A549 (cell line): ENCODE results near the gene TCP11L1. TPM values are rescaled to one million over a fixed set of nuclear protein-coding genes. Genes with fewer than 3 reads are reported as not detected.

Source experiments
- ATAC-seq, 2 experiments: fragments of 200-7000 bp in 1 of 2; fragments of >200 bp in 1 of 2; cut with Nextera tagmentation in 1 of 2; cut with Tn5 transposase in 1 of 2; 3 replicates each; pipeline versions ENCODE4 v1.8.0 to v1.9.1; 2018 to 2020; ENCODE audit warnings: mild to moderate bottlenecking in 1 of 2, moderate library complexity in 1 of 2
- CTCF ChIA-PET: fragments of 300-600 bp; sonication (Branson Sonifier 250); formaldehyde crosslinking; extraction: SDS; loops from one replicate; lab custom pipeline; 2021; ENCODE audit warnings: antibody characterized with exemption, inconsistent platforms; lab: Yijun Ruan, JAX
- POLR2A ChIA-PET: fragments of 350-600 bp; formaldehyde crosslinking; extraction: SDS; loops from one replicate; lab custom pipeline; 2021; ENCODE audit warnings: antibody characterized with exemption, inconsistent platforms; lab: Yijun Ruan, JAX
- DNase-seq, 2 experiments: peaks; one replicate each; pipeline versions ENCODE4 v3.0.0 to v3.0.0-alpha.2; 2011 to 2016; ENCODE audit warnings: low read depth in 1 of 2, low spot score in 1 of 2
- FAIRE-seq: peaks from 2 replicates; lab custom pipeline; 2011; peaks lifted over from hg19 to GRCh38; lab: Jason Lieb, UNC
- H3K27ac ChIP-seq, 2 experiments: fragments of >200 bp; sonication (Bioruptor Twin); formaldehyde crosslinking; 3 replicates each; pipeline ENCODE4 v1.5.1; 2016 to 2017
- H3K4me1 ChIP-seq: fragments of >200 bp; sonication (Bioruptor Twin); formaldehyde crosslinking; 3 replicates; pipeline ENCODE4 v1.6.1; 2016
- H3K4me2 ChIP-seq: fragments of >200 bp; sonication (Bioruptor Twin); formaldehyde crosslinking; 3 replicates; pipeline ENCODE4 v1.6.1; 2016
- H3K4me3 ChIP-seq: fragments of >200 bp; sonication (Bioruptor Twin); formaldehyde crosslinking; 3 replicates; pipeline ENCODE4 v1.5.1; 2016
- H3K9me3 ChIP-seq: fragments of >200 bp; sonication (Bioruptor Twin); formaldehyde crosslinking; 3 replicates; pipeline ENCODE4 v1.6.1; 2016
- BCL3 ChIP-seq: fragments of >200 bp; sonication (Bioruptor Twin); formaldehyde crosslinking; IDR thresholded peaks from 3 replicates; pipeline ENCODE4 v1.6.1; 2016
- CBX2 ChIP-seq: fragments of 200-600 bp; sonication (generic); IDR thresholded peaks from 2 replicates; pipeline ENCODE4 v1.6.1; 2016; ENCODE audit warnings: low read depth, mild to moderate bottlenecking, borderline replicate concordance
- CBX8 ChIP-seq: fragments of 200-600 bp; sonication (generic); IDR thresholded peaks from 2 replicates; pipeline ENCODE4 v1.6.1; 2016
- CEBPB ChIP-seq, 2 experiments: fragments of >200 bp in 1 of 2; sonication (Bioruptor Twin) in 1 of 2; formaldehyde crosslinking in 1 of 2; IDR thresholded peaks; 2 replicates each; pipeline ENCODE4 v1.6.1; 2012 to 2016
- CHD4 ChIP-seq: fragments of 200-600 bp; sonication (generic); IDR thresholded peaks from 2 replicates; pipeline ENCODE4 v1.6.1; 2016; ENCODE audit warnings: antibody characterized with exemption, mild to moderate bottlenecking, borderline replicate concordance
- E2F6 ChIP-seq: IDR thresholded peaks from 2 replicates; pipeline ENCODE4 v1.6.1; 2012; ENCODE audit warnings: low read depth, borderline replicate concordance
- EHF ChIP-seq: fragments of 250-450 bp; sonication (Bioruptor Pico); IDR thresholded peaks from 2 replicates; pipeline ENCODE4 v1.5.0; 2020; ENCODE audit warnings: mild to moderate bottlenecking
- FOSB ChIP-seq: fragments of 250-450 bp; sonication (Bioruptor Pico); IDR thresholded peaks from 2 replicates; pipeline ENCODE4 v1.5.0; 2020; ENCODE audit warnings: mild to moderate bottlenecking, moderate library complexity
- GATA3 ChIP-seq: IDR thresholded peaks from 2 replicates; pipeline ENCODE4 v1.6.1; 2012; ENCODE audit warnings: borderline replicate concordance
- HES2 ChIP-seq: fragments of >200 bp; sonication (Bioruptor Twin); formaldehyde crosslinking; IDR thresholded peaks from 2 replicates; pipeline ENCODE4 v1.6.1; 2016
- HOXA7 ChIP-seq: fragments of 250-450 bp; sonication (Bioruptor Pico); IDR thresholded peaks from 2 replicates; pipeline ENCODE4 v1.5.0; 2020; ENCODE audit warnings: mild to moderate bottlenecking, moderate library complexity
- JUNB ChIP-seq: fragments of >200 bp; sonication (Bioruptor Twin); formaldehyde crosslinking; IDR thresholded peaks from 2 replicates; pipeline ENCODE4 v1.6.1; 2016
- KDM1A ChIP-seq: fragments of 200-600 bp; sonication (generic); IDR thresholded peaks from 2 replicates; pipeline ENCODE4 v1.6.1; 2016; ENCODE audit warnings: low read depth, mild to moderate bottlenecking
- MAX ChIP-seq: IDR thresholded peaks from 2 replicates; pipeline ENCODE4 v1.6.1; 2012
- MAZ ChIP-seq: fragments of 150-350 bp; IDR thresholded peaks from 2 replicates; pipeline ENCODE4 v1.6.1; 2014; ENCODE audit warnings: antibody characterized with exemption, low read depth, low read length, borderline replicate concordance
- NR3C1 ChIP-seq: fragments of >200 bp; sonication (Bioruptor Twin); formaldehyde crosslinking; IDR thresholded peaks from 3 replicates; pipeline ENCODE4 v1.6.1; 2017
- RAD21 ChIP-seq, 2 experiments: fragments of >200 bp in 1 of 2; sonication (Bioruptor Twin) in 1 of 2; formaldehyde crosslinking in 1 of 2; IDR thresholded peaks in 1 of 2; conservative IDR thresholded peaks in 1 of 2; 2 replicates in 1 of 2; 3 replicates in 1 of 2; pipeline ENCODE4 v1.6.1; 2012 to 2018; ENCODE audit warnings: inconsistent platforms in 1 of 2
- RARB ChIP-seq: fragments of 250-450 bp; sonication (Bioruptor Pico); IDR thresholded peaks from 2 replicates; pipeline ENCODE4 v1.8.0; 2021; ENCODE audit warnings: mild to moderate bottlenecking, moderate library complexity
- REST ChIP-seq: fragments of 200-600 bp; sonication (generic); IDR thresholded peaks from 2 replicates; pipeline ENCODE4 v1.6.1; 2016; ENCODE audit warnings: antibody characterized with exemption, mild to moderate bottlenecking, moderate library complexity
- RNF2 ChIP-seq: fragments of 200-600 bp; sonication (generic); IDR thresholded peaks from 2 replicates; pipeline ENCODE4 v1.6.1; 2016; ENCODE audit warnings: low read depth, mild to moderate bottlenecking, antibody characterized with exemption, moderate library complexity, borderline replicate concordance
- TFCP2L1 ChIP-seq: fragments of 250-450 bp; sonication (Bioruptor Pico); IDR thresholded peaks from 2 replicates; pipeline ENCODE4 v1.5.0; 2021; ENCODE audit warnings: mild to moderate bottlenecking
- ZC3H11A ChIP-seq: fragments of 450-650 bp; IDR thresholded peaks from 2 replicates; pipeline ENCODE4 v1.6.1; 2014; ENCODE audit warnings: antibody characterized with exemption, mild to moderate bottlenecking
- ZFP36 ChIP-seq: fragments of 450-650 bp; IDR thresholded peaks from 2 replicates; pipeline ENCODE4 v1.6.1; 2014; ENCODE audit warnings: borderline replicate concordance; ENCODE audit not compliant: partially characterized antibody
- ZSCAN20 ChIP-seq: fragments of 250-450 bp; sonication (Bioruptor Pico); IDR thresholded peaks from 2 replicates; pipeline ENCODE4 v1.8.0; 2022; ENCODE audit warnings: mild to moderate bottlenecking, moderate library complexity
- WGBS: methylation state at CpG from one replicate; pipeline ENCODE4 v1.1.6; 2017; ENCODE audit errors: missing lambda C conversion rate; 5-methylcytosine and 5-hydroxymethylcytosine counted together
- polyA plus RNA-seq, 4 experiments: library from polyadenylated mRNA; depleted of rRNA in 3 of 4; stranded (reverse); fragments of >200 nt; fragmentation: RNase III in 1 of 4; extraction: RNeasy Plus Mini Kit Qiagen cat#74134 plus additional on column Dnase treatment in 1 of 4; gene quantifications; 2 replicates in 3 of 4; 3 replicates in 1 of 4; pipeline ENCODE4 v1.2.3, GENCODE V29; 2011 to 2017

The TCP11L1 gene
- polyA plus RNA-seq, 2 of the 4 experiments (the other 2 are of a cell fraction): 30.3 to 42.1 TPM

- WGBS: 82% methylated on average over 1 of the region's 1 CpG
- H3K27ac ChIP-seq: no peak overlapping the region
- CTCF ChIA-PET: interaction anchor here (0.7 to 3.7 kb wide), 4 partner anchors 17 to 201 kb away, joined by 3 to 13 read pairs (median 4); no protein-coding TSS in a partner anchor
Measured at GRCh38 chr11:33086017-33086416, 46.6 kb downstream of the TCP11L1 start.

GRCh38 chr11:33089776-33090175, 50.4 kb downstream of the TCP11L1 start:
- Histone ChIP-seq H3K4me1 (peaks cover 14% of the 10 kb centered on the region), H3K4me3 (no peak overlapping the region), H3K4me2 (0 out of 3 replicates have a peak overlapping the region, but pooled peaks have one; percentile 8), H3K9me3 (no peaks in the 10 kb centered on the region), H3K27ac (no peak overlapping the region)
- ChIA-PET POLR2A (no interaction called here), CTCF (interaction anchor here (0.6 to 1.7 kb wide), 6 partner anchors 13 to 159 kb away, joined by 3 to 4 read pairs (median 3); no protein-coding TSS in a partner anchor)
- no peak for TF ChIP-seq KDM1A
- TF ChIP-seq EHF (CRISPR knock-in tag): no peak
- TF ChIP-seq CBX2: no peak
- DNase-seq: peak in 1 of 2 experiments; percentile 17
- peak; percentile 18 for FAIRE-seq
- ATAC-seq: peak; percentile 55 to 57; a peak in 3 of 6 replicates

More at GRCh38 chr11:33086017-33086416, 46.6 kb downstream of the TCP11L1 start:
- peaks cover 14% of the 10 kb centered on the region for H3K4me1 ChIP-seq
- H3K4me3 ChIP-seq: no peak overlapping the region
- no peaks in the 10 kb centered on the region for H3K9me3 ChIP-seq
- FAIRE-seq (no peak), ATAC-seq (peak in 1 of 2 experiments; percentile 49; a peak in 2 of 6 replicates)
- TF ChIP-seq JUNB (no peak), EHF (CRISPR knock-in tag) (no peak), HES2 (no peak), MAZ (no peak), RAD21 (conservative IDR thresholded peaks at IDR 0.05 in 1 of 2, IDR thresholded peaks at IDR 0.05 in 1 of 2) (no peak), MAX (no peak), RARB (CRISPR knock-in tag) (no peak), HOXA7 (CRISPR knock-in tag) (no peak), CHD4 (no peak), CBX8 (no peak), TFCP2L1 (CRISPR knock-in tag) (no peak), GATA3 (no peak), RNF2 (no peak), NR3C1 (no peak)
- TF ChIP-seq, all 56 proteins: peak for 0
- no peak overlapping the region for H3K4me2 ChIP-seq
- POLR2A ChIA-PET: interaction anchor here (0.6 kb wide), 1 partner anchor 33 kb away, joined by 4 read pairs; no protein-coding TSS in a partner anchor
- DNase-seq: no peak

- H3K9me3 ChIP-seq: no peaks in the 10 kb centered on the region
- whole genome bisulfite sequencing: 0% methylated on average over 1 of the region's 1 CpG
- ChIA-PET POLR2A (no interaction called here), CTCF (no interaction called here)
- H3K4me3 ChIP-seq: no peak overlapping the region
- no peak overlapping the region for H3K4me2 ChIP-seq
- ATAC-seq (no peak), DNase-seq (no peak), FAIRE-seq (no peak)
- TF ChIP-seq ZSCAN20 (no peak), CEBPB (IDR thresholded peaks at IDR 0.05) (no peak), FOSB (no peak), E2F6 (no peak), BCL3 (no peak), REST (no peak), ZC3H11A (no peak), HES2 (no peak), ZFP36 (no peak)
- H3K4me1 ChIP-seq: peaks cover 11% of the 10 kb centered on the region
- H3K27ac ChIP-seq: no peak overlapping the region
Measured at GRCh38 chr11:33094157-33094556, 54.8 kb downstream of the TCP11L1 start.
